Heart left ventricle (tissue), 16 donors: ENCODE results near the gene GORAB. TPM values are rescaled to one million over a fixed set of nuclear protein-coding genes. Genes with fewer than 3 reads are reported as not detected.

ENCODE experiments used
- ATAC-seq, 4 donors: fragments of 200-7000 bp; cut with Tn5 transposase; one replicate each; pipeline ENCODE4 v1.9.1; 2020 to 2022; ENCODE audit warnings: moderate library complexity in 4 of 4, mild to moderate bottlenecking in 3 of 4, moderate number of reproducible peaks in 1 of 4
- DNase-seq, 5 donors: peaks; one replicate each; pipeline ENCODE4 v3.0.0-alpha.2; 2020
- H3K27ac ChIP-seq, 12 donors: fragments of 200-600 bp; sonication (generic) in 4 of 12; one replicate each; pipeline versions ENCODE4 v1.5.0 to v1.8.0; 2016 to 2022; ENCODE audit warnings: mild to moderate bottlenecking in 2 of 12
- H3K27me3 ChIP-seq, 9 donors: fragments of 200-600 bp; sonication (generic) in 2 of 9; one replicate each; pipeline versions ENCODE4 v1.5.1 to v1.8.0; 2016 to 2022; ENCODE audit warnings: mild to moderate bottlenecking in 3 of 9
- H3K36me3 ChIP-seq, 9 donors: fragments of 200-600 bp; sonication (generic) in 2 of 9; one replicate each; pipeline versions ENCODE4 v1.5.0 to v1.8.0; 2018 to 2022; ENCODE audit warnings: mild to moderate bottlenecking in 2 of 9
- H3K4me1 ChIP-seq, 12 donors: fragments of 200-600 bp; sonication (generic) in 4 of 12; one replicate each; pipeline versions ENCODE4 v1.5.0 to v1.8.0; 2016 to 2022; ENCODE audit warnings: mild to moderate bottlenecking in 3 of 12
- H3K4me3 ChIP-seq, 12 donors: fragments of 200-600 bp; sonication (generic) in 4 of 12; one replicate each; pipeline versions ENCODE4 v1.5.0 to v1.8.0; 2017 to 2022; ENCODE audit warnings: mild to moderate bottlenecking in 9 of 12, moderate library complexity in 4 of 12
- H3K9me3 ChIP-seq, 12 donors: fragments of 200-600 bp; sonication (generic) in 4 of 12; one replicate each; pipeline versions ENCODE4 v1.5.0 to v1.8.0; 2016 to 2022; ENCODE audit warnings: mild to moderate bottlenecking in 1 of 12
- POLR2A ChIP-seq, 2 donors: fragments of 450-650 bp; IDR thresholded peaks; one replicate each; pipeline ENCODE4 v1.6.1; 2017; ENCODE audit warnings: antibody characterized with exemption in 2 of 2, mild to moderate bottlenecking in 2 of 2, moderate library complexity in 2 of 2
- WGBS, 4 donors: extraction: QIAGEN DNeasy Blood & Tissue Kit in 2 of 4; methylation state at CpG; one replicate each; pipeline versions ENCODE4 v1.1.5 to v1.1.7; 2013 to 2018; 5-methylcytosine and 5-hydroxymethylcytosine counted together
- intact Hi-C, 10 donors: fragments of 100-400 bp; cut with DNase I; formaldehyde crosslinking; loops; one replicate each; pipeline versions ENCODE4 v1.11.1 to v1.14.2; 2022
- polyA plus RNA-seq, 2 donors: library from polyadenylated mRNA; stranded (reverse); fragments of 200-250 nt; gene quantifications; one replicate each; pipeline ENCODE4 v1.2.3, GENCODE V29; 2013
- total RNA-seq, 9 donors: library from RNA; depleted of rRNA in 2 of 9; stranded (reverse); fragments of >200 nt in 2 of 9; fragmentation: NEBNext Ultra II Directional in 3 of 9; extraction: Animal tissue kit (Norgen Biotek cat#: 25700) in 3 of 9; gene quantifications; one replicate each; pipeline versions ENCODE4 v1.1.0 to v1.2.4, GENCODE V29; 2016 to 2023
- TF ChIP-seq, protein P1 (sequence below), 12 donors: fragments of 200-600 bp; sonication (generic) in 4 of 12; IDR thresholded peaks; one replicate each; pipeline versions ENCODE4 v1.5.0 to v1.8.0; 2018 to 2022; ENCODE audit warnings: antibody characterized with exemption in 12 of 12, mild to moderate bottlenecking in 5 of 12
- donor health status: ischemic (EF 13 %, LVEDD 7.1; RV severe dilation, severe dysfunction).
- donor health status: healthy with polysubstance abuse.
- donor health status: DM: no; HTN: yes; CAD: no.
- donor health status: DM: no; HTN: no; CAD: no.
- donor health status: ischemic (EF 25% LVEDD 6.9; RV normal size, moderate dysfunction).
- donor health status: ischemic (EF 25% LVEDD 5.7; RV mildly dilated, moderate dysfunction).
- donor health status: healthy.
- donor health status: DM: yes; HTN: yes; CAD: no.
- donor health status: ischemic (EF 35%, LVEDD 5.7; RV mildly dilated, moderate dysfunction).
- donor health status: nonischemic (EF 11% LVEDD 7.7; RV severe dilation, severe dysfunction).
- donor health status: DM: yes; HTN: yes; CAD: no.
- donor health status: PGD.
- donor health status: ischemic (EF 29% LVEDD 5.4; RV normal size, mild dysfunction).
- donor health status: nonischemic (EF 23%, LVEDD 6.1; RV moderate dilation, normal function).

GORAB gene
- total and polyA plus RNA-seq, 11 donors: 4.7 to 15.5 (median 7.3) TPM

DNA sequence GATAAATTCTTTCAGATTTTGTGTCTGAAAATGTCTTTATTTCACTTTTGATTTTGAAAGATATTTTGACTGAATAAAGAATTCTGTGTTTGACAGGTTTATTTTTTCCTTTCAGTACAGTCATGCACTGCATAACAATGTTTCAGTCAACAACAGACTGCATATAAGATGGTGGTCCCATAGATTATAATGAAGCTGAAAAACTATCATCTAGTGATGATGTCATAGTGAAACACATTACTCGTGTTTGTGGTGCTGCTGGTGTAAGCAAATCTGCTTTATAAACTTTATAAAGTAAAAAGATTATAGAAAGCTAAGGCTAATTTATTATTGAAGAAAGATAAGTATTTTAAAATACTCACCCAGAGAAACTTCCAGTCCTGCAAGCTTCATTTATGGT, 66.7 kb downstream of the GORAB start:
- Histone ChIP-seq H3K27ac (no peak overlapping the region), H3K4me3 (no peak overlapping the region), H3K36me3 (no peaks in the 10 kb centered on the region), H3K9me3 (peaks cover 0 to 37% (median 13%) of the 10 kb centered on the region in 12 donors), H3K27me3 (no peaks in the 10 kb centered on the region), H3K4me1 (peaks cover 0 to 3% (median 0%) of the 10 kb centered on the region in 12 donors)
- ATAC-seq (no peak), DNase-seq (no peak)
- intact Hi-C loops: no loop called here
- TF ChIP-seq POLR2A (IDR thresholded peaks at IDR 0.05): no peak
- TF ChIP-seq, protein P1, sequence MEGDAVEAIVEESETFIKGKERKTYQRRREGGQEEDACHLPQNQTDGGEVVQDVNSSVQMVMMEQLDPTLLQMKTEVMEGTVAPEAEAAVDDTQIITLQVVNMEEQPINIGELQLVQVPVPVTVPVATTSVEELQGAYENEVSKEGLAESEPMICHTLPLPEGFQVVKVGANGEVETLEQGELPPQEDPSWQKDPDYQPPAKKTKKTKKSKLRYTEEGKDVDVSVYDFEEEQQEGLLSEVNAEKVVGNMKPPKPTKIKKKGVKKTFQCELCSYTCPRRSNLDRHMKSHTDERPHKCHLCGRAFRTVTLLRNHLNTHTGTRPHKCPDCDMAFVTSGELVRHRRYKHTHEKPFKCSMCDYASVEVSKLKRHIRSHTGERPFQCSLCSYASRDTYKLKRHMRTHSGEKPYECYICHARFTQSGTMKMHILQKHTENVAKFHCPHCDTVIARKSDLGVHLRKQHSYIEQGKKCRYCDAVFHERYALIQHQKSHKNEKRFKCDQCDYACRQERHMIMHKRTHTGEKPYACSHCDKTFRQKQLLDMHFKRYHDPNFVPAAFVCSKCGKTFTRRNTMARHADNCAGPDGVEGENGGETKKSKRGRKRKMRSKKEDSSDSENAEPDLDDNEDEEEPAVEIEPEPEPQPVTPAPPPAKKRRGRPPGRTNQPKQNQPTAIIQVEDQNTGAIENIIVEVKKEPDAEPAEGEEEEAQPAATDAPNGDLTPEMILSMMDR (IDR thresholded peaks at IDR 0.05): no peak
- 69 to 81% (median 74%) methylated on average over 1 of the region's 1 CpG for WGBS, 4 donors

DNA sequence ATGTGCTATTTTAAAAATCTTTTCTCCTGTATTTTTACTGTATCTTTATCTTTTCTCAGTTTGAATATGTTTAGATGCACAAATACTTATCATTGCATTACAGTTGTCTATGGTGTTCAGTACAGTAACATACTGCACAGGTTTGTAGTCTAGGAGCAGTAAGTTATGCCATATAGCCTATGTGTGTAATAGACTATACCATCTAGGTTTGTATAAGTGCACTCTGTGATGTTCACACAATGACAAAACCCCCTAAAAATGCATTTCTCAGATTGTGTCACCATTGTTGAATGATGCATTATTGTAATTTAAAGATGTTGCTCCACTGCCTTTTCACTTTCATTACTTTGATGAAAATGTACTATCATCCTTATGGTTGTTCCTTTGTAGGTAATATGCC, 67.1 kb downstream of the GORAB start:
- no peaks in the 10 kb centered on the region for H3K36me3 ChIP-seq
- H3K4me1 ChIP-seq: no peaks in the 10 kb centered on the region
- intact Hi-C loops: no loop called here
- ATAC-seq (no peak), DNase-seq (no peak)
- H3K9me3 ChIP-seq: peaks cover 0 to 37% (median 13%) of the 10 kb centered on the region in 12 donors
- no peaks in the 10 kb centered on the region for H3K27me3 ChIP-seq
- no peak overlapping the region for H3K4me3 ChIP-seq
- no peak overlapping the region for H3K27ac ChIP-seq
- TF ChIP-seq, protein P1 (IDR thresholded peaks at IDR 0.05): no peak
- no peak for TF ChIP-seq POLR2A (IDR thresholded peaks at IDR 0.05)

DNA sequence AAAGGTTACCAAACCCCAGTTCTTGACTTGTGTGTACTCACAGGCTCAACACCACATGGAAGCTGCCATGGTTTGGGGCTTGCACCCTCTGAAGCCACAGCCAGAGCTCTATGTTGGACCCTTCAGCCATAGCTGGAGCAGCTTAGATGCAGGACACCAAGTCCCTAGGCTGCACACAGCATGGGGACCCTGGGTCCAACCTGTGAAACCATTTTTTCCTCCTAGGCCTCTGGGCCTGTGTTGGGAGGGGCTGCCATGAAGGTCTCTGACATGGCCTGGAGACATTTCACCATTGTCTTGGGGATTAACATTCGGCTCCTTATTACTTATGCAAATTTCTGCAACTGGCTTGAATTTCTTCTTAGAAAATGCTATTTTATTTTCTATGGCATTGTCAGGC, 69.9 kb downstream of the GORAB start:
- H3K4me3 ChIP-seq: no peak overlapping the region
- peaks cover 0 to 22% (median 7%) of the 10 kb centered on the region in 12 donors for H3K9me3 ChIP-seq
- no peak for DNase-seq
- TF ChIP-seq, protein P1 (IDR thresholded peaks at IDR 0.05): no peak
- no peak for TF ChIP-seq POLR2A (IDR thresholded peaks at IDR 0.05)
- no peak overlapping the region for H3K27ac ChIP-seq
- H3K27me3 ChIP-seq: no peaks in the 10 kb centered on the region
- WGBS, 4 donors: 61 to 73% (median 67%) methylated on average over 1 of the region's 1 CpG
- ATAC-seq: no peak
- no peaks in the 10 kb centered on the region for H3K4me1 ChIP-seq
- no peaks in the 10 kb centered on the region for H3K36me3 ChIP-seq
- intact Hi-C loops: no loop called here

Other genes with a start within 250 kb of the GORAB start
- gene PRRX1, start 132.0 kb downstream of the GORAB start, total RNA-seq: 100 to 1,000 TPM in 1 of 9 donors, 10 to 100 TPM in 8; 25.7 to 104 (median 53.3) TPM
- 10 to 100 TPM; 16.2 to 27.7 TPM for gene PRRX1, start 132.0 kb downstream of the GORAB start, polyA plus RNA-seq